Activated CD8-positive, alpha-beta T cell treated with anti-CD3 and anti-CD28 coated beads for 36 hours (primary cell): ENCODE results near the gene PSPH. TPM values are rescaled to one million over a fixed set of nuclear protein-coding genes. Genes with fewer than 3 reads are reported as not detected.
"Not testable (repeated sequence)": the region's sequence is repeated elsewhere in the genome, so short reads cannot be mapped to it uniquely, and the experiment has no call there.

Source experiments
- ATAC-seq: fragments of 200-7000 bp; cut with Tn5 transposase; one replicate; pipeline ENCODE4 v1.10.0; 2021; ENCODE audit warnings: mild to moderate bottlenecking, moderate library complexity
- CTCF ChIA-PET: fragments of 350-600 bp; sonication (Branson Sonifier 250); formaldehyde crosslinking; loops from one replicate; lab custom pipeline; 2021; ENCODE audit warnings: antibody characterized with exemption; lab: Charles Lee
- POLR2A ChIA-PET: fragments of 350-600 bp; sonication (Branson Sonifier 250); formaldehyde crosslinking; loops from one replicate; lab custom pipeline; 2021; ENCODE audit warnings: antibody characterized with exemption; lab: Charles Lee
- DNase-seq: peaks from one replicate; pipeline ENCODE4 v3.0.0-alpha.2; 2020
- H3K27ac Mint-ChIP-seq: one replicate; pipeline ENCODE4 v1.8.0; 2021; ENCODE audit warnings: mild to moderate bottlenecking, mixed read lengths
- H3K27me3 Mint-ChIP-seq: one replicate; pipeline ENCODE4 v1.8.0; 2021; ENCODE audit warnings: mixed read lengths
- H3K36me3 Mint-ChIP-seq: one replicate; pipeline ENCODE4 v1.8.0; 2021; ENCODE audit warnings: low read depth, mixed read lengths
- H3K4me1 Mint-ChIP-seq: one replicate; pipeline ENCODE4 v1.8.0; 2021; ENCODE audit warnings: low read depth, mixed read lengths
- H3K4me3 Mint-ChIP-seq: one replicate; pipeline ENCODE4 v1.8.0; 2021; ENCODE audit warnings: mild to moderate bottlenecking, moderate library complexity, mixed read lengths
- H3K9me3 Mint-ChIP-seq: one replicate; pipeline ENCODE4 v1.8.0; 2021; ENCODE audit warnings: mixed read lengths
- intact Hi-C: fragments of 100-400 bp; cut with micrococcal nuclease; formaldehyde crosslinking; loops from one replicate; pipeline ENCODE4 v1.10.0; 2022
- total RNA-seq, 2 experiments: library from RNA; stranded (reverse); gene quantifications; one replicate each; pipeline ENCODE4 v1.2.3, GENCODE V29; 2021
- TF ChIP-seq, protein P1 (sequence below): fragments of 200-600 bp; IDR thresholded peaks from one replicate; pipeline ENCODE4 v1.8.0; 2022; ENCODE audit warnings: antibody characterized with exemption, mild to moderate bottlenecking

The PSPH gene
- total RNA-seq, 2 experiments from 2014 or later, result 31.2 to 33.8 TPM

GRCh38 chr7:56092789-56093531 lies 41.7 kb upstream of the PSPH start, which contains the start of gene PHKG1:
Gene PHKG1, minus strand, starts transcription at chr7:56092952. Its CDS starts 4,011 bp downstream, at chr7:56088941.
- ChIA-PET POLR2A (interaction anchor here (1.2 to 1.7 kb wide), 3 partner anchors 9 to 27 kb away, joined by 3 to 6 read pairs (median 3); no protein-coding TSS in a partner anchor), CTCF (interaction anchor here (1.6 kb wide), 1 partner anchor 28 kb away, joined by 4 read pairs; no protein-coding TSS in a partner anchor)
- ATAC-seq (no peak), DNase-seq (no peak)
- no peak within 1 kb of the TSS for H3K4me3 Mint-ChIP-seq
- intact Hi-C loops, result no loop called here
- no peaks in the 10 kb centered on the region for H3K4me1 Mint-ChIP-seq
- H3K9me3 Mint-ChIP-seq, result no peaks in the 10 kb centered on the region
- no peaks in the 10 kb centered on the region for H3K27me3 Mint-ChIP-seq
- H3K27ac Mint-ChIP-seq, result peak within 1 kb of the TSS; percentile 38
- TF ChIP-seq, protein P1, sequence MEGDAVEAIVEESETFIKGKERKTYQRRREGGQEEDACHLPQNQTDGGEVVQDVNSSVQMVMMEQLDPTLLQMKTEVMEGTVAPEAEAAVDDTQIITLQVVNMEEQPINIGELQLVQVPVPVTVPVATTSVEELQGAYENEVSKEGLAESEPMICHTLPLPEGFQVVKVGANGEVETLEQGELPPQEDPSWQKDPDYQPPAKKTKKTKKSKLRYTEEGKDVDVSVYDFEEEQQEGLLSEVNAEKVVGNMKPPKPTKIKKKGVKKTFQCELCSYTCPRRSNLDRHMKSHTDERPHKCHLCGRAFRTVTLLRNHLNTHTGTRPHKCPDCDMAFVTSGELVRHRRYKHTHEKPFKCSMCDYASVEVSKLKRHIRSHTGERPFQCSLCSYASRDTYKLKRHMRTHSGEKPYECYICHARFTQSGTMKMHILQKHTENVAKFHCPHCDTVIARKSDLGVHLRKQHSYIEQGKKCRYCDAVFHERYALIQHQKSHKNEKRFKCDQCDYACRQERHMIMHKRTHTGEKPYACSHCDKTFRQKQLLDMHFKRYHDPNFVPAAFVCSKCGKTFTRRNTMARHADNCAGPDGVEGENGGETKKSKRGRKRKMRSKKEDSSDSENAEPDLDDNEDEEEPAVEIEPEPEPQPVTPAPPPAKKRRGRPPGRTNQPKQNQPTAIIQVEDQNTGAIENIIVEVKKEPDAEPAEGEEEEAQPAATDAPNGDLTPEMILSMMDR, result no peak
- H3K36me3 Mint-ChIP-seq, result peaks cover 11% of the 10 kb centered on the region

DNA sequence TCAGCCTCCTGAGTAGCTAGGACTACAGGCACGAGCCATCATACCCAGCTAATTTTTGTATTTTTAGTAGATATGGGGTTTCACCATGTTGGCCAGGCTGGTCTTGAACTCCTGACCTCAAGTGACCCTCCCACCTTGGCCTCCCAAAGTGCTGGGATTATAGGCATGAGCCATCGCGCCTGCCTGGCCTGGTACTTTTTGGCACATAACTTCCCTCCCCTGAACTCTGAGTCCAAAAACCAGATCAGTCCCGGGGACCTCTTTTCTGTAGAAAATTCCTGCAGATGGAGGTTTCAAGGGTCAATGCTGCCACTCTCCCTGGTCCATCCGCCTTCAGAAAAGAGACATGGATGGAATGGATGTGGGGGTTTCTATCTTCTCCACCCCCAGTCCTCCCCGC lies 41.1 kb upstream of the PSPH start:
- ChIA-PET POLR2A (interaction anchor here (0.9 to 1.7 kb wide), 5 partner anchors 9 to 28 kb away, joined by 3 to 6 read pairs (median 3); partner anchors contain the start of gene SUMF2), CTCF (interaction anchor here (1.0 to 1.6 kb wide), 2 partner anchors 18 to 27 kb away, joined by 4 to 6 read pairs; no protein-coding TSS in a partner anchor)
- H3K27ac Mint-ChIP-seq, ATAC-seq, H3K27me3 Mint-ChIP-seq, DNase-seq, H3K9me3 Mint-ChIP-seq, H3K4me3 Mint-ChIP-seq, intact Hi-C loops, H3K36me3 Mint-ChIP-seq, H3K4me1 Mint-ChIP-seq: not testable (repeated sequence)

DNA sequence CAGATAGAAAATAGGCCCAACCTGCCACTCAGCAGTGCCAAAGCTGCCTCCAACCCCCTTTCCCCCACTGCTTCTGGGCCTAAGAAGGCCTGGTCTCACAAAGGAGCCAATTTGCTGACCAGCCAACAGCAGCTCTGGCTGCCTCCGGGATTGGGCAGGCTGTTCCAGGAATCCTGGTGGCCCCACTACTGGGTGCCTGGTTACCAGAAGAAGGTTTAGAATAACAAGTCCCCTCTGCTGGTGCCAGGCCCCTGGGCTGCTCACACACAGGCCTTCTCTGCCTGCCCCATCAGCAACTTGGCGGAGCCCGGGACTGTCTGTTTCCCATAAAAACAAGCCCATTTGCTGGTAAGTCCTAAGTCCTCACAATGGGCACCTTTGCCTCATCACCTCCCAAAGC lies 40.3 kb upstream of the PSPH start:
- H3K36me3 Mint-ChIP-seq, result peaks cover 8% of the 10 kb centered on the region
- H3K27ac Mint-ChIP-seq, result no peak overlapping the region
- no peak for ATAC-seq
- DNase-seq, result no peak
- H3K4me3 Mint-ChIP-seq, result no peak overlapping the region
- ChIA-PET POLR2A (interaction anchor here (0.9 to 1.7 kb wide), 4 partner anchors 8 to 27 kb away, joined by 3 to 6 read pairs (median 4); partner anchors contain the start of gene SUMF2), CTCF (interaction anchor here (1.0 kb wide), 1 partner anchor 17 kb away, joined by 6 read pairs; no protein-coding TSS in a partner anchor)
- H3K9me3 Mint-ChIP-seq, result no peaks in the 10 kb centered on the region
- no peaks in the 10 kb centered on the region for H3K4me1 Mint-ChIP-seq
- no peaks in the 10 kb centered on the region for H3K27me3 Mint-ChIP-seq
- TF ChIP-seq, protein P1, result no peak
- intact Hi-C loops, result no loop called here

DNA sequence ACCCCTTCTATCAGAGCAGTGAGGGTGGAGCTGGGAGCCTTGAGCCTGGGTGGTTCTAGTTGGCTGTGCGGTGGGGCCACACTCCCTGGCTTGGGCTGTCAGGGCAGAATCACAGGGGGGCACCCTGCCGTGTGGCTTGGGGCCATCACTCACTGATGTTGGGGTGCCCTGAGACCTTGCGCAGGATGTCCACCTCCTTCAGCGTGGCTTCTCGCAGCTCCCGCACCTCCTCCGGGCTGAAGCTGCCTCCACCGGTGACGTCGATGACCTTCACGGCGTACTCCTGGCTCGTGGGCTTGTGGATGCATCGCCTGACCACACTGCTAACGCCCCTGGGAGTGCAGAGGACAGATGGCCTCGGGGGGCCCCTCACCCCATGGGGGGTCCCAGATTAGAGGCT lies 36.2 kb upstream of the PSPH start:
- DNase-seq, result no peak
- Mint-ChIP-seq H3K27ac (no peak overlapping the region), H3K4me3 (no peak overlapping the region), H3K27me3 (no peaks in the 10 kb centered on the region), H3K9me3 (no peaks in the 10 kb centered on the region), H3K36me3 (peaks cover 9% of the 10 kb centered on the region), H3K4me1 (no peaks in the 10 kb centered on the region)
- CTCF ChIA-PET, result no interaction called here
- TF ChIP-seq, protein P1, result no peak
- ATAC-seq, result no peak
- intact Hi-C loops, result no loop called here
- POLR2A ChIA-PET, result interaction anchor here (0.8 to 2.2 kb wide), 4 partner anchors 9 to 21 kb away, joined by 3 to 7 read pairs (median 3); no protein-coding TSS in a partner anchor

DNA sequence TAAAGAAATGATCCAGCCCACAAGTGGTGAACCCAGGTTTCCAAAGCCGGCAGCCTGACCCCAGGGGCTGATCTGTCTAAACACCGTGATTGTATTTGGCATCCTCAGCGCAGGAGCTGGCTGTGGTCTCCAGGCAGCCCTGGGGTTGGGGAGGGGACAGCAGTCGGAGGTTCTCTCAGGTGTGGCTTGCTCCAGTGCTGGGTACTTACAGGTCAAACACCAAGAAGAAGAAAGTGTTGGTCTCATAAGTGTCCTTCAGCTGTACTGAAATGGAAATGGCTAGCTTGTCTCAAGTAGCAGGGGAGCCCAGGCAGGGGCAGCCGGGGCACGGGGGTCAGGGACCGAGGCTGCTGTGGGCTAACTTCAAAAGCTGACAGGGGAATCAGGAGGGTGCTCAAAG lies 35.5 kb upstream of the PSPH start:
- ChIA-PET POLR2A (interaction anchor here (1.0 to 2.2 kb wide), 2 partner anchors 9 to 20 kb away, joined by 3 to 7 read pairs; no protein-coding TSS in a partner anchor), CTCF (interaction anchor here (1.0 kb wide), 1 partner anchor 13 kb away, joined by 5 read pairs; no protein-coding TSS in a partner anchor)
- ATAC-seq, result no peak
- peaks cover 11% of the 10 kb centered on the region for H3K36me3 Mint-ChIP-seq
- H3K4me3 Mint-ChIP-seq, result no peak overlapping the region
- H3K9me3 Mint-ChIP-seq, result no peaks in the 10 kb centered on the region
- intact Hi-C loops, result no loop called here
- no peaks in the 10 kb centered on the region for H3K27me3 Mint-ChIP-seq
- H3K4me1 Mint-ChIP-seq, result no peaks in the 10 kb centered on the region
- no peak overlapping the region for H3K27ac Mint-ChIP-seq
- no peak for DNase-seq
- TF ChIP-seq, protein P1, result no peak
